Ovary (tissue), 9 donors: ENCODE data around the gene LUZP2. TPM values are rescaled to one million over a fixed set of nuclear protein-coding genes. Genes with fewer than 3 reads are reported as not detected.

Experiments used
- DNase-seq, 5 donors: peaks; one replicate each; pipeline ENCODE4 v3.0.0-alpha.2; 2019 to 2020
- H3K27ac ChIP-seq, 2 donors: fragments of 200-600 bp; one replicate each; pipeline versions ENCODE4 v1.5.1 to v1.8.0; 2019 to 2022
- H3K27me3 ChIP-seq: fragments of 200-600 bp; one replicate; pipeline ENCODE4 v1.8.0; 2022
- H3K36me3 ChIP-seq: fragments of 200-600 bp; sonication (generic); one replicate; pipeline ENCODE4 v1.5.1; 2019
- H3K4me1 ChIP-seq: one replicate; pipeline ENCODE4 v1.8.1; 2013; ENCODE audit warnings: mild to moderate bottlenecking, moderate library complexity; ENCODE audit not compliant: insufficient read depth
- H3K4me3 ChIP-seq: fragments of 200-600 bp; sonication (generic); one replicate; pipeline ENCODE4 v1.5.1; 2017
- H3K9me3 ChIP-seq, 2 donors: fragments of 200-600 bp in 1 of 2; sonication (generic) in 1 of 2; one replicate each; pipeline versions ENCODE4 v1.5.1 to v1.8.1; 2013 to 2019; ENCODE audit warnings: mild to moderate bottlenecking in 1 of 2, moderate library complexity in 1 of 2
- CTCF ChIP-seq, 3 donors: fragments of 450-650 bp in 2 of 3; fragments of 200-600 bp in 1 of 3; IDR thresholded peaks; one replicate each; pipeline versions ENCODE4 v1.5.1 to v1.8.0; 2016 to 2022; ENCODE audit warnings: antibody characterized with exemption in 3 of 3, mild to moderate bottlenecking in 1 of 3
- EP300 ChIP-seq: sonication (generic); formaldehyde crosslinking; IDR thresholded peaks from one replicate; pipeline ENCODE4 v1.6.1; 2017; ENCODE audit warnings: antibody characterized with exemption
- POLR2A ChIP-seq: fragments of 450-650 bp; IDR thresholded peaks from one replicate; pipeline ENCODE4 v1.6.1; 2017; ENCODE audit warnings: antibody characterized with exemption, mild to moderate bottlenecking, moderate library complexity
- WGBS, 3 donors: extraction: QIAGEN DNeasy Blood & Tissue Kit in 1 of 3; methylation state at CpG; one replicate each; pipeline versions ENCODE4 v1.1.5 to v1.1.7; 2013 to 2017; 5-methylcytosine and 5-hydroxymethylcytosine counted together
- intact Hi-C, 4 donors: fragments of 100-400 bp; cut with DNase I; formaldehyde crosslinking; loops; one replicate each; pipeline versions ENCODE4 v1.11.0 to v1.15.1; 2022 to 2023
- polyA plus RNA-seq, 2 donors: library from polyadenylated mRNA; stranded (reverse); fragments of 200-250 nt in 1 of 2; fragments of 350-450 nt in 1 of 2; fragmentation: Illumina TruSeq in 1 of 2; extraction: RNeasy Lipid Tissue Mini Kit (QIAGEN cat#74804) in 1 of 2; gene quantifications; one replicate each; pipeline ENCODE4 v1.2.3, GENCODE V29; 2013 to 2014
- total RNA-seq, 7 donors: library from RNA; depleted of rRNA in 2 of 7; stranded (reverse); fragments of >200 nt in 2 of 7; fragmentation: NEBNext Ultra II Directional in 3 of 7; extraction: Animal tissue kit (Norgen Biotek cat#: 25700) in 3 of 7; gene quantifications; one replicate each; pipeline versions ENCODE4 v1.1.0 to v1.2.4, GENCODE V29; 2016 to 2023
- donor health status: DM: no; HTN: no; CAD: no; lungs with moderate emphysema.
- donor health status: DM: no; HTN: no; CAD: no.
- donor health status: Bipolar disorder and iron deficiency.
- donor health status: DM: yes; HTN: yes; CAD: no.
- donor health status: DM: no; HTN: no; CAD: no.
- donor health status: DM: yes; HTN: yes; CAD: no.

Gene LUZP2
- total and polyA plus RNA-seq, 9 donors: 0.04 to 0.23 (median 0.07) TPM; not detected in 6

- no peak for DNase-seq
- no peak for TF ChIP-seq CTCF (IDR thresholded peaks at IDR 0.05)
- no peak for TF ChIP-seq POLR2A
- TF ChIP-seq EP300: no peak
- Histone ChIP-seq H3K27me3 (no peaks in the 10 kb centered on the region), H3K36me3 (no peaks in the 10 kb centered on the region), H3K9me3 (no peaks in the 10 kb centered on the region), H3K27ac (no peak overlapping the region), H3K4me3 (no peak overlapping the region), H3K4me1 (no peaks in the 10 kb centered on the region)
- intact Hi-C loops: no loop called here
- 81 to 93% (median 82%) methylated on average over 1 of the region's 1 CpG for WGBS, 3 donors
These were observed 139.4 kb downstream of the LUZP2 start for GRCh38 chr11:24636291-24636629.

- no peak overlapping the region for H3K27ac ChIP-seq
- H3K9me3 ChIP-seq: no peaks in the 10 kb centered on the region
- TF ChIP-seq POLR2A (no peak), EP300 (no peak), CTCF (IDR thresholded peaks at IDR 0.05) (no peak)
- no peaks in the 10 kb centered on the region for H3K27me3 ChIP-seq
- no peak for DNase-seq
- WGBS, 3 donors: 83 to 86% (median 84%) methylated on average over 6 of the region's 6 CpGs
- no peak overlapping the region for H3K4me3 ChIP-seq
- H3K4me1 ChIP-seq: no peaks in the 10 kb centered on the region
- intact Hi-C loops: no loop called here
- H3K36me3 ChIP-seq: no peaks in the 10 kb centered on the region
These were observed 140.7 kb downstream of the LUZP2 start for GRCh38 chr11:24637520-24637919.

GRCh38 chr11:24642648-24643047 lies 145.8 kb downstream of the LUZP2 start:
- Histone ChIP-seq H3K4me3 (no peak overlapping the region), H3K9me3 (no peaks in the 10 kb centered on the region), H3K4me1 (no peaks in the 10 kb centered on the region), H3K27ac (no peak overlapping the region), H3K36me3 (no peaks in the 10 kb centered on the region), H3K27me3 (no peaks in the 10 kb centered on the region)
- TF ChIP-seq EP300: no peak
- TF ChIP-seq CTCF (IDR thresholded peaks at IDR 0.05): no peak
- no peak for TF ChIP-seq POLR2A
- intact Hi-C loops: no loop called here
- no peak for DNase-seq

- Histone ChIP-seq H3K4me1 (no peaks in the 10 kb centered on the region), H3K36me3 (no peaks in the 10 kb centered on the region), H3K27ac (no peak overlapping the region), H3K4me3 (no peak overlapping the region), H3K9me3 (no peaks in the 10 kb centered on the region), H3K27me3 (no peaks in the 10 kb centered on the region)
- TF ChIP-seq POLR2A (no peak), CTCF (IDR thresholded peaks at IDR 0.05) (no peak)
- intact Hi-C loops: no loop called here
- no peak for DNase-seq
These were observed 148.7 kb downstream of the LUZP2 start for GRCh38 chr11:24645563-24645962.

- Histone ChIP-seq H3K27me3 (no peaks in the 10 kb centered on the region), H3K4me3 (no peak overlapping the region), H3K27ac (no peak overlapping the region), H3K36me3 (no peaks in the 10 kb centered on the region), H3K9me3 (no peaks in the 10 kb centered on the region), H3K4me1 (no peaks in the 10 kb centered on the region)
- no peak for DNase-seq
- WGBS, 3 donors: 87 to 89% (median 88%) methylated on average over 2 of the region's 2 CpGs
- intact Hi-C loops: no loop called here
- TF ChIP-seq POLR2A: no peak
- no peak for TF ChIP-seq CTCF (IDR thresholded peaks at IDR 0.05)
- no peak for TF ChIP-seq EP300
These were observed 155.0 kb downstream of the LUZP2 start for GRCh38 chr11:24651873-24652272.
